Measurements from ENCODE around the gene ATMIN. TPM values are rescaled to one million over a fixed set of nuclear protein-coding genes. Genes with fewer than 3 reads are reported as not detected.

Gene ATMIN
- total RNA-seq, 1 donor from 2014 or later, result 35.0 TPM

GRCh38 chr16:81000873-81001272 is 34.8 kb upstream of the ATMIN start:
- no peak overlapping the region for H3K27ac Mint-ChIP-seq (ENCODE audit: unreplicated experiment)
- peaks cover 5% of the 10 kb centered on the region for H3K9me3 Mint-ChIP-seq (ENCODE audit: unreplicated experiment)
- TF ChIP-seq CTCF (IDR thresholded peaks at IDR 0.05), result no peak
- H3K27me3 Mint-ChIP-seq (ENCODE audit: unreplicated experiment), result no peaks in the 10 kb centered on the region
- no peak overlapping the region for H3K4me3 Mint-ChIP-seq (ENCODE audit: unreplicated experiment)
- no peaks in the 10 kb centered on the region for H3K36me3 Mint-ChIP-seq (ENCODE audit: unreplicated experiment)
- no peak for DNase-seq (ENCODE audit: extremely low spot score, unreplicated experiment)
- H3K4me1 Mint-ChIP-seq (ENCODE audit: unreplicated experiment), result peaks cover 49% of the 10 kb centered on the region

GRCh38 chr16:81001330-81001729 is 34.3 kb upstream of the ATMIN start:
- H3K27ac Mint-ChIP-seq (ENCODE audit: unreplicated experiment), result no peak overlapping the region
- no peaks in the 10 kb centered on the region for H3K36me3 Mint-ChIP-seq (ENCODE audit: unreplicated experiment)
- H3K27me3 Mint-ChIP-seq (ENCODE audit: unreplicated experiment), result no peaks in the 10 kb centered on the region
- no peak overlapping the region for H3K4me3 Mint-ChIP-seq (ENCODE audit: unreplicated experiment)
- no peak for DNase-seq (ENCODE audit: extremely low spot score, unreplicated experiment)
- peaks cover 5% of the 10 kb centered on the region for H3K9me3 Mint-ChIP-seq (ENCODE audit: unreplicated experiment)
- no peak for TF ChIP-seq CTCF (IDR thresholded peaks at IDR 0.05)
- peaks cover 51% of the 10 kb centered on the region for H3K4me1 Mint-ChIP-seq (ENCODE audit: unreplicated experiment)

GRCh38 chr16:81003064-81003463 is 32.6 kb upstream of the ATMIN start:
- Mint-ChIP-seq H3K9me3 (ENCODE audit: unreplicated experiment) (peaks cover 5% of the 10 kb centered on the region), H3K4me1 (ENCODE audit: unreplicated experiment) (peaks cover 43% of the 10 kb centered on the region), H3K27me3 (ENCODE audit: unreplicated experiment) (no peaks in the 10 kb centered on the region), H3K27ac (ENCODE audit: unreplicated experiment) (peak overlapping the region; percentile 98), H3K4me3 (ENCODE audit: unreplicated experiment) (no peak overlapping the region), H3K36me3 (ENCODE audit: unreplicated experiment) (no peaks in the 10 kb centered on the region)
- no peak for TF ChIP-seq CTCF (IDR thresholded peaks at IDR 0.05)
- DNase-seq (ENCODE audit: extremely low spot score, unreplicated experiment), result no peak

- Mint-ChIP-seq H3K4me1 (ENCODE audit: unreplicated experiment) (peaks cover 44% of the 10 kb centered on the region), H3K27me3 (ENCODE audit: unreplicated experiment) (no peaks in the 10 kb centered on the region), H3K4me3 (ENCODE audit: unreplicated experiment) (peak overlapping the region; percentile 70), H3K36me3 (ENCODE audit: unreplicated experiment) (no peaks in the 10 kb centered on the region), H3K27ac (ENCODE audit: unreplicated experiment) (peak overlapping the region; percentile 98), H3K9me3 (ENCODE audit: unreplicated experiment) (peaks cover 5% of the 10 kb centered on the region)
- DNase-seq (ENCODE audit: extremely low spot score, unreplicated experiment), result no peak
- no peak for TF ChIP-seq CTCF (IDR thresholded peaks at IDR 0.05)
Measured at GRCh38 chr16:81003610-81004460, 31.8 kb upstream of the ATMIN start.

- DNase-seq (ENCODE audit: extremely low spot score, unreplicated experiment), result no peak
- Mint-ChIP-seq H3K9me3 (ENCODE audit: unreplicated experiment) (no peaks in the 10 kb centered on the region), H3K36me3 (ENCODE audit: unreplicated experiment) (no peaks in the 10 kb centered on the region), H3K27ac (ENCODE audit: unreplicated experiment) (peak overlapping the region; percentile 98), H3K4me3 (ENCODE audit: unreplicated experiment) (peak overlapping the region; percentile 70), H3K27me3 (ENCODE audit: unreplicated experiment) (no peaks in the 10 kb centered on the region), H3K4me1 (ENCODE audit: unreplicated experiment) (peaks cover 39% of the 10 kb centered on the region)
- peak; percentile 76 for TF ChIP-seq CTCF (IDR thresholded peaks at IDR 0.05)
Measured at GRCh38 chr16:81004646-81005353, 30.8 kb upstream of the ATMIN start.
